HG03521 (cell line): ENCODE measurements around the gene KLF6.

ENCODE experiments used
- ATAC-seq: cut with Tn5 transposase; IDR thresholded peaks from one replicate; pipeline ENCODE4 v1.9.1; 2021; ENCODE audit warnings: mild to moderate bottlenecking, moderate library complexity; ENCODE audit not compliant: unreplicated experiment

KLF6 gene

DNA sequence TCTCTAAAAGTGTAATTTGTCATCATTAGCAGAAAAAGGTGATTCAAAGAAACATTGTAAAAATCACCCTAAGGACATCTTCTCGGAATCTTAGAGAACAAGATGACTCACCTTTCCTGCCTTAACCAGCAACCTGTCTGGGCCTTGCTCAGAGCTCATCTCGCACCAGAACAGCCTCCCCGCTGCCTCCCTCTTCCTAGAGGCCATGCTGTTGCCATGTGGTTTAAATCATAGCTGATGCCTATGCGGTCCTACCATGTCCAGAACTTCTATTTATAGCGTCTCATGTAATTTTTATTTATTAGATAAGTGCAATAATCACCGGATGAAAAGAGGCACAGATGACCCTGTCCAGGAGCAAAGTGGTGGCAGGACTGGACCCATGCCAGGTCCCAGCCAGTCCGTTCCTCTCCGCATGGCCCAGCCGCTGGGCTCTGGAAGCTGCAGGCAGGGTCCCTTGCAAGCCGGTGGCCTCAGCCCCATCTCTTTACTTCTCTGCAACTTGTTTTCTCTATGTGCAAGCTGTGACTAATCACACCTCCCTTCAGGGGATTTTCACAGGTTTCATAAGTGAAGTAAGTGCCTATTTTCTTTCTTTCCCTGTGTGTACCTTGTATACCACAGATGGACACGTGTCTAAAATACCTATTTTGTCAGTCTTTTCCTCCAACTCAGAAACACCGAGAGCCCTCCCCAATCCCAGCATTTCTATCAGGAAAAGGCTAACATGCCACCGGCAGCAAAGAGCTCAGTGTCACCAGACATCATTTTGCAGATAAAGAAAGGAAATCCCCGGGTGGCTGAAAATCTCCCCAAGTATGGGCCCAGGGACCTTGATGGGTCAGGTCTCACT is 27.1 kb downstream of the KLF6 start:
- ATAC-seq: peak; percentile 70

DNA sequence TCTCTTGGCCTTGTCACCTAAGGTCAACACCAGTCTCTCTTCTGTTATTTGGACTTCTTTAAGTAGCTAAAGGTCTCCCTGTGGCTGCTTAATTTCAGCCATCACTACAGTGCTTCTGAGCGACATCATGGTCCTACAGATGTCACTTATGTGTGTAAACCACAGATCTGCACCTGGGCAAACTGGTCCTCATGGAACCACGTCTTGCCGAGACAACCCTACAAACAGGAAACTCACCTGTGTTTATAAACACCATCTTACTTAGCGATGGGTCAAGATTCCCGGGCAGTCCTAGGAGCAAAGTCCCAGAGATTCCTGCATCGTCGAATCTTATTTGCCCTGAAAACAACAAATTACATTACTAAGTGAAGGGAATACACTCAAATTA is 27.8 kb downstream of the KLF6 start:
- ATAC-seq: no peak

DNA sequence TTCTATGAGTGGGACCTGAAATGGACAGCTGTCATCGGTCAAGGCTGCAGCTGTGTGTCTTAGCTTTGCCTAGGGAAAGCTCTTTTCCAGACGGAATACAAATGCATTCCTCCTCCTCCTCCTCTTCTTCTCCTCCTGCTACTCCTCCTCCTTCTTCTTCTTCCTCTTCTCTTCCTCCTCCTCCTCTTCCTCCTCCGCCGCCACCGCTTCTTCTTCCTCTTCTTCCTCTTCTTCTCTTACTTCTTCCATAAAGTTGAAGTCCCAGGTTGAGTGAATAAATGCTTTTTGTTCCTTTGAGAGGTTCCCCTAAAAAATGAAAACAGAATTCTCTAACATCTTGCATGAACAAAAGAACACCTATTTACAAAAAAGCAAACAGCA is 28.7 kb downstream of the KLF6 start:
- no peak for ATAC-seq

DNA sequence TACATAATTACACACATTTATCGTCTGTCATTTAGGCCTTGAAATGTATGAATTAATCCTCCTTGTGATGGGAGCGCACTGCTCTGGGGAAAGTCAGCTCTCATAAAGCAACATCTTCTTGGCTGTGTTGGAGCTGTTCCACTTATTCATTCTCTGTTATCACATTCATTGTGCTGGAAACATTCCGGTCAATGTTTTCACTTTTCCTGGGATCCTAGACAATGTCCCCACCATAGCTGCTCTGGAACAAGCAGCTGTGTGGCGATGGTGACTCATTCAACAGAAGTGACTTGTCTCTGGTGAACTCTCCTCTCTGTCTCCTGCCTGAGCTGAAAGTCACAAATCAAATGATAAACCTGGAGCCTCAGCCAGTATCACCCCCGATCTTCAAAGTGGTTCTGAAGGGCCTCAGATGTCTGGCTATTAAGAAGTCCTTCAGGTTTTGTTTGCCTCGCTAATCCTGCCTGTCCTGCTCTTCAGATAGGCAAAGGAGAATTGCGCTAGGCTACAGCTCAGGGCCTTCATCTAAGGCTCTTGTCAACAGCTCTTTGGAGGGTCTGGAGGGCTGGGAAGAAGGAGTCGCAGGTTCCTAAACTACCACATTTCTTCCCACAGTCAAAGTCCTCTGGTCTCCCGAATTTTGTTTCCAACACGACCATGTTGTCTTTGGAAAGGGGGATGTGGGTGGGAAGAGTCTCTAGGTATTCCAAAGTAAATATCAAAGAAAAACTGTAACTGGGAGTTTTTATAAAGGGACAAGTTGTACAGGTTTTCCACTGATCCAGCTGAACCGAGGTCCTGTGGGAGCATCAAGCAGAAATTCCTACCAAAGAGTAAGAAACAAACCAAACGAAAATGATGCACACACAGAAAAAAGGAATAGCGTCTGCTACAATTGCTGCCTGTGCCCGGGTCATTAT is 29.3 kb downstream of the KLF6 start:
- no peak for ATAC-seq

DNA sequence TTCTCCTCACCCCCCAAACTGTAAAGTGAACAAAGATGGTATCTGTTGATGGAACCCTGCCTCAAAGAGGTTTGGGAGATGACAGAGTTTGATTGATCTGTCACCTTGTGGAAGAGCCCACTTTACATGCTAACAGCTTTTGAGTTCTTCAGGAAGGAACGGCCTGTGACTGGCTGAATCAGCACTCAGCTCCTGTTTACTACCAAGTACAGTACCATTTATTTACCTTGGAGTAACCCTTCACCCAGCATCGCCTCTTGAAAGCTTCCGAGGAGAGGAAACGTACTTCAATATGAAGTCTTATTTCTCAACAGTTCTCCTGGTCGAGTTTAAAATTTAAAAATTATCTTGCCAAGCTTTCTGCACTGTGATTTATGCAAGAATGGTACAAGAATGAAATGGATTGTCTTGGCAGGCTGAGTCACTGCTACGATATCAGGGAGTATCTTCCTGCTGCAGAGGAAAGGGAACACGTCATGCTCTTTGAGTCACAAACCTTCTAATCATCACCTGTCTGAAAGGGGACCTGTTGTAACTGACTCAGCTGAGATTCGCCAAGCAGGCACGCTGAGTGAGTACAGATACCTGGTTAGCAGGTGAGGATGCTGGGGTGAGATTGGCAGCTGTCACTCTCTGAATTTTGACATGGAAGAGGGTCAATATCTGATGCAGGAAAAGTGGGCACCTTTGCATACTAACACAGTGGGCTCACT is 30.1 kb downstream of the KLF6 start:
- ATAC-seq: no peak

DNA sequence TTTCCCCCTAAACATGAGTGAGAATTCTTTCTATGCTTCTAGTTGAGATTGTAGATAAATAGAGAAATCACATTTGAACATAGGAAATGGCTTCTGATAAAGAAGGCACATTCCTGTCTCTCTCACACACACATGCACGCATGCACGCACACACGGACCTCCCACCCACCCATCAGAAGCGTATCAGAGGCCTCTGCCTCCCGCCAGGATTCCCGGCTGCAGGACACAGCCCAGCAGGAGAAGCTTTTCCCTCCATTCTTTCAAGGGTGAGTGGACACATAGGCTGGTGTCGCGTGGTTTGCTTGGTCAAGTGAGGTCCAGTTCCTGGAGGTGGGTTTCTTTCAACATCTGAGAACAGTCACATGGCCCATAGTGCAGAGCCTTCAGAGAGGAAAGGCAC is 34.2 kb downstream of the KLF6 start:
- ATAC-seq: no peak

DNA sequence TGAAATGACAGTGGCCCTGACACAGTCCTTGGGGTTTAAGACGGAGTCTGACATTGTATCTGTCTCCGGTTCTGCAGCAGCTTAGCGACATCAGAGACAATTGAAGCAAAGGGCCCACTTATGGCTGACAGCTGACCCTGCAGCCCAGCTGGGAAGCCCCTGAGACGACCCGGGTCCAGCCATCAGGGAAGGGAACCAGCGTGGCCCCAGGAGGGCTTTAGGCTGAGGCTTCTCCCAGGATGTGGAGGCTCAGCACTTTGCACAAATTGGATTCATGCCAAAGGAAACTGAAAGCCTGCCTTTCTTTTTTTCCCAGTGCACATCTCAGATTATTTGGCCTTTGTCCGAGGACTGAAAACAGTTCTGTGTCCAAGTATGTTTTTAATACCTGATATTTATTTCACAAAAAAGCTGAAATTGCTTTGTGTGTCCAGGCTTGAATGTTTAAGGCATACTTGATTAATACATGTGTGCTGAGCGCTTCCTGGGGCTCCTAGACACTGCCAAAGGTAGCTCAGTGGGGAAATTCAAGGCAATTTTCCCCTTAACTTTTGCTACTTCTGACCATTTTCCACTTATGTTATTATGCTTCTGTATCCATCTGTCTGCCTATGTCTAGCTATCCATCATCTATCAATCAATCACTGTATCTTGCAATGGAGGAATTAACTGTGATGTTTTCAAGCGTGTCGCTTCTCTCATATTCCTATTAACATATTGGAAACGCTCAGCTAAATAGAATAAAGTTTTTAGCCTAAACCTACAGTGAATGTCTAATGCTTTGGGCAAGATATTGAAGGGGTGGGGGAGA is 34.8 kb downstream of the KLF6 start:
- no peak for ATAC-seq

DNA sequence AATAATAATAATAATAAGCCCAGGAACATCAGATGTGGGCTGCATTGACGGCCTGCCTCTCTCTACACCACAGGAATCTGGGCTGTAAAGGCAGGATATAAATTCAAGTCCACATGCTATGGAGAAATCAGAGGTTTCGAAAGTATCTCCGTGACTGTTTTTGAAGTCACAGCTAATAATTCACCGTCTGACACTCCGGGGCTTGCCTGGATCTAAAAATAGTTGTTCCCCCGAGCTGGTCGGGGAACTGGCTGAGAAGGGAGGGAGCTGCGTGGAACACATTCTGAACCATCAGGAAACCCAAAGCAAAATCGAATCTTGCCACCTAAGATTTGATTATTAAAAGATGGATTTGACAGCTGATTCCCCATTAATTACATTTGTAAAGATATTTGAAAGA is 35.4 kb downstream of the KLF6 start:
- no peak for ATAC-seq

DNA sequence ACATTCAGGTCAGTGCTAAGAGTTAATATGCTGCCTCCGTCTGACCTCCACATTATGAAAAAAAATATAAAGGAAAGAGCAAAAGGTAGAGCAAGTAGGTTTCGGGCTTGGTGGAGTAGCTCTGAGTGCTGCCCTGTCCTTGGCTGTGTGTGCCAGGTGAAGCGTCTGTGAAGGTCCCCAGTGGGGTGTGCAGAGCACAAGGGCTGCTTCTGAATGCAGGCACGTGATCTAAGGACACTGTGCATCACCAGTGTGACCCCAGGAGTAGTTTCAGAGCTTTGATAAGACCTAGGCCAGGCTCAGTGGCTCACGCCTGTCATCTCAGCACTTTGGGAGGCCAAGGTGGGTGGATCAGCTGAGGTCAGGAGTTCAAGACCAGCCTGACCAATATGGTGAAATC is 36.0 kb downstream of the KLF6 start:
- no peak for ATAC-seq

DNA sequence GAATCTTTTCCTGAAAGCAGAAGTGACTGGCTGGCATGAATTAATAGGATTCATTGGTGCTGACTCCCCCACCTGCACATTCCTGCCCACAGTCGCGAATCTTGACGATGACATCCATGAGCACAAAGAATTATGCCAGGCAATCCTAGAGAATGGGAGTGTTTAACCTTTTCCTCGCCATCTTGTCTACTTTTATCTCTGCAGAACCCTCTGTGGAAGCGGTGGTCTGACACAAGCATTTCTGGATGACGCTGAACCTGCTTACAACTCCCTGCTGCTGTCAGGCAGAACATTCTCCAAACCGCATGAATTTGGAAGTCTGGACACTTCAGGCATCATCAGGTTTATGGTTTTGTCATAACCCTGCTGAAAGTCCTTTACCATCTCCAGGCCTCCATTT is 36.5 kb downstream of the KLF6 start:
- ATAC-seq: no peak

DNA sequence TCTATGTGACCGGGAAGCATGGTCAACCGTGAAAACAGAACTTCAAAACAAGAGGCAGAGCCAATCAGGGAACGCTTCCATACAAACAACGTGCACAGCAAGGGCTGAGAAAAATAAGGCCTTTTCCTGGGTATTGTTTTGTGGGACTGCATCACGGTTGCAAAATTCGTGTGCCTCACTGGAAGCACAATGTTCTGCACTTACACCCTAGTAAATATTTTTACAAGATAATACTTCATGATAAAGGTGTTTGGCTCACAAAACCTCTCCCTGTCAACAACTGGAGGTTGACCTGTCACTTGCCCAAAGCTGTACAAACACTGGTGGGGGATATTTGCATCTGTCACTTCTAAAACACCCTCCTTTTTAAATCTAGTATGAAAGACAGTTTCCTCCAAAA is 37.0 kb downstream of the KLF6 start:
- no peak for ATAC-seq

DNA sequence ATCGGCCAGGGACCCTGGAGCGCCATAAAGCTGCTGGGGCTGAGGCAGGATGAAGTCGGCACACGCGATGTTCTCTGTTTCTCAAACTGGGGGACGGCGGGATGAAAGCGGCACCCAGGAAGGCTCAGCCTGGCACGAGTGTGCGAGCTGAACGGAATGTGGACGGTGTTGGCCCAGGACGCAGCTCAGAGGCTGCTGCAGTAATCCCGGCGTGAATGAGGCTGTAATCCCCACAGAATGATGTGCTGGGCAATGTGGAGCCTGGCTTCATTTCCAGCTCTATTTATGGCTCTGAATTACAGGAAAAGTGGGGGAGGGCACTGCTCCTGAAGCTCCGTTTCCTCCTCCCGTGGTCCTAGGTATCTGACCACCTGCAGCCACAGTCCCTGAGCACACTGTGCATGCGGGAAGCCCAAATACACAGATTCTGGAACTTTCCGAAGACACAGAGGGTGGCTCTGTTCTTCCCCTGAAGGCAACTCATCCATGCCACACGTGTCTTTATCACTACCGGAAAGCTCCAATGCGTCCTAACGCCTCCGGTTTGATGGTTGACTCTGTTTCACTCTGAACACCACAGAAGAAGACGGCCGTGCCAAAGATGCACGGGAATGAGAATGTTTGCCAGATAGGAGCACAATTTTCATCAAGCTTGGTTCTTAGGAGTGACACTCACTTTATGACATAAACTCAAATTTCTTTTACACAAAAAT is 37.6 kb downstream of the KLF6 start:
- no peak for ATAC-seq

DNA sequence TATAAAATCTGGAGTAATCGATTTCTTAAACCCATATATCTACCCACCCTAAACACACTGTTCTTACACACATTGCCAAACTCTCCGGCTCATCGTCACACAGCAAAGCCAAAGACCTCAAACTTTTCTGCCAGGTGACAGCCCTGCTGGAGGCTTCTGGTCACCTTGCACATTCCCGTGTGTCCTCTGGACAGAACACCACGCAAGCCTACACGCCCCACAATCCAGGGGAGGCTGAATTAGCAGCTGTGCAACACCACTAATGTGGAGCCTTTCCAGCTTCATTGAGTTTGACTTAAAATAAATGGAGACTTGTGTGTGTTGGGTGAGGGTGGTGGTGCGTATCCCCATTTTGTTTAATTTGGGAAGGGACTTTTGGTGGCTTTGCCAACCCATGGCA is 38.4 kb downstream of the KLF6 start:
- no peak for ATAC-seq

DNA sequence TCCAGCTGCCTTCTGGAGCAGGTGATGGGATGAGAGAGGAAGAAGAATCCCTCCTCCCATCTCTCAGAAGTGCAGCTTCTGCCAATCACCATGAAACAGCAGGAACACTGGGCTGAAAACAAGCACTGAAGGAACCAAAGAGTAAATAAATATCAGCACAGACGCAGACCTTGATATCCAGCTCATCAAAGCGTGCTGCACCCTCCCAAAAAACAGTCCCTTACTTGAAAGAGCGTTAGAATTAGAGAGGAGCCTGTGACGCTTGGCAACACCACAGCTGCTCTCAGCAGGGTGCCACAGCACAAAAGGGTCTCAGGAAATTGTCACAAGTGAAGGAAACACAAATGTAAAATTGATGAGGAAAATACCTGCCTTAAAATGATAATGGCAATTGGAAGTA is 39.5 kb downstream of the KLF6 start:
- no peak for ATAC-seq

DNA sequence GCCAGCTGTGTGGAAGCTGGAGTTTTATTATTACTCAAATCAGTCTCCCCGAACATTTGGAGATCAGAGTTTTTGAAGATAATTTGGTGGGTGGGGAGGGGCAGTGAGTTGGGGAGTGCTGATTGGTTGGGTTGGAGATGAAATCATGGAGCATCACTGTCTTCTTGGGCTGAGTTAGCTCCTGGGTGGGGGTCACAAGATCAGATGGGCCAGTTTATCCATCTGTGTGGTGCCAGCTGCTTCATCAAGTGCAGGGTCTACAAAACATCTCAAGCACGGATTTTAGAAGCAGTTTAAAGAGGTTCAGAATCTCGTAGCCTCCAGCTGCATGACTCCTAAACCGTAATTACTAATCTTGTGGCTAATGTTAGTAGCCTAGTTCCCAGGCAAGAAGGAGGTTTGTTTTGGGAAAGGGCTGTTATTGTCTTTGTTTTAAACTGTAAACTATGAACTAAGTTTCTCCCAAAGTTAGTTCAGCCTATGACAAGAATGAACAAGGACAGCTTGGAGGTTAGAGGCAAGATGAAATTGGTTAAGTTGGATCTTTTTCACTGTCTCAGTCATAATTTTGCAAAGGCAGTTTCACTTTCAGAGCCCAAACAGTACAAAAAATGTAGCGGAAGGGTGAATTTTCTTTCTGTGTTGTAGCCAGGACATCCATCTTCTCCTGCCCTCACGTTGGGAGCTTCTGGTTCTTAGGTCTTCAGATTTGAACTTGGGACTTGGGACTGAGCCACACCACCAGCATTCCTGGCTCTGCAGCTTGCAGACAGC is 43.1 kb downstream of the KLF6 start:
- no peak for ATAC-seq

DNA sequence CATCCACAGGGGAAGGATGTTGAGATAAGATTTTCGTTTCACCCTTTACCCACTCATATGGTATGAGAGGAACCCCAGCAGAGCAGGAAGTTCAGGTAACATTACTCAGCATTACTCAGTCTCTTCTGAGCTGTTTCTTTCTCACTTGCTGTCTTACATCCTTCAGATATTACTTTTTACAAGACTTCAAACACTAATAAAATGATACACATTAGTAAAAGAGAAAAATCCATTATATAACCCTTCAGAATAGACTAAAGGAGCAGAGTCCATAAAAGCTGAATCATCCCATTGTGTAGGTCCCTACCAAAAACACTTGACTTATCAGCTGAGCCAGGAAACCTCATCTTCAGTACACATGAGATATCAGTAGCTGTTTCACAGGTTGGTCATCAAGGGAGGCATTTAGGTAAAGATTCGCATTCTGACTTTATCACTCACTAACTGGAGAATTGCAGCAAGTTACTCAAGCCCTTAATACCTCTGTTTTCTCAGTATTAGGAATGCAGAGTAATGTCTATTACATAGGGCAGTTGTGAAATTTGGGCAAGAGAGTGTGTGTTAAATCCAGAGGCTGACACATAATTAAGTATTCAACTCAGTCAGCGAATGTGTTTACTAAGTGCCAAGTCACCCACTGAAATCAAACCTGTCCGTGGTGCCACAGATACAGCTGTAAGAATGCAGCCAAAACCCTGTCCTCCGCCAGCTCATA is 44.7 kb downstream of the KLF6 start:
- no peak for ATAC-seq

DNA sequence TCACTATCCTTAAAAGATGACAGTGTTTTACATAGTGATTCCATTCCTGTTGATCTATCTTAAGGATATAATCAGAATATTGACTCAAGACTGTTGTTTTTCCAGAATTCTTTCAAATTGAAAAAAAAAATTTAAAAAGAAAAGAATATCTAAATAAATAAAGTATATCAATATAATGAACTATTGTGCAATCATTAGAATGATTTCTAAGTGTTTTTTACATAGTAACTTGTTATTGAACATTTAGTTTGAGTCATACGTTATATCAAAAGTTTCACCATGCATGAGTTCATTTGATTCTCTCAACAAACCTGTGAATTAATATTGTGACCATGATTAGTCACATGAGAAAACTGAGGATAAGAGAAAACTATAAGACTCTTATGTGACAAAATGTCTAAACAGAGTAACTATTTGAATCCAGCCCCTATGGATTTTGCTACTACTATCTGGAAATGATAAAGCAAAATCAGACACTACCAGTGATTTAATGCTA is 46.1 kb downstream of the KLF6 start:
- ATAC-seq: no peak

DNA sequence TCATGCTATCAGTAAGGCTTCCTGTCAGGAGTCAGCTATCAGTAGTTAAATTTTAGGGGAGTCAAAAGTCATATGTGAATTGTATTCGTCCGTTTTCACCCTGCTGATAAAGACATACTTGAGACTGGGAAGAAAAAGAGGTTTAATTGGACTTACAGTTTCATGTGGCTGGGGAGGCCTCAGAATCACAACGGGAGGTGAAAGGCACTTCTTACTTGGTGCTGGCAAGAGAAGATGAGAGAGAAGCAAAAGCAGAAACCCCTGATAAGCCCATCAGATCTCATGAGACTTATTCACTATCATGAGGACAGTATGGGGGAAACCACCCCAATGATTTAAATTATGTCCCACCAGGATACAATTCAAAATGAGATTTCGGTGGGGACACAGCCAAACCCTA is 47.1 kb downstream of the KLF6 start:
- no peak for ATAC-seq
